HG02763 (cell line): ENCODE data around the gene TEX2.
"Not testable (repeated sequence)": the region's sequence is repeated elsewhere in the genome, so short reads cannot be mapped to it uniquely, and the experiment has no call there.

Source experiments
- ATAC-seq: cut with Tn5 transposase; IDR thresholded peaks from one replicate; pipeline ENCODE4 v1.9.1; 2021; ENCODE audit warnings: mild to moderate bottlenecking, moderate library complexity; ENCODE audit not compliant: unreplicated experiment

Gene TEX2

GRCh38 chr17:64240741-64241347 is 22.2 kb downstream of the TEX2 start:
- no peak for ATAC-seq

DNA sequence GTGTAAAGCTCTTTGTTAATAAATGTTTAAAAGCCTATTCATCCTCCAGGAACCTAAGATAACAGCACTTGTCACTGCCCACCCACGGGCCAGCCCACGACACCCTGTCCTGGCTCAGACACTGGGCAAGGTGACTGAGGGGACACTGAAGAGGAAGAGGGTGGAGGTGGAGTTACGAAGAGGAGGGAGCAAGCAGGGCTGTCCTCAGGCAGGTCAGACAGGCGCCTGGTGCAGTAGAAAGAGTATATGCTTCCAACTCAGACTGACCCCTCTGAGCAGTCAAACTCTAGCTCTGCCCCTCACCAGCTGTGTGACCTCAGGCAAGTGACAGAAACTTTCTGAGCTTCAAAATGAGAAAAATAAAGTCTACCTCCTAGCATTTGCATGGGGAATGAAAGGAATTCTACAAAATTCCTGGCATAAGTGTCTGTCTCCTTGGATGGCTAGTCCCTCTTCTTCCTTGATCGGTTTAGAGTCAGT is 22.8 kb downstream of the TEX2 start:
- ATAC-seq, result no peak

GRCh38 chr17:64238449-64238848 is 24.6 kb downstream of the TEX2 start:
- ATAC-seq, result not testable (repeated sequence)

DNA sequence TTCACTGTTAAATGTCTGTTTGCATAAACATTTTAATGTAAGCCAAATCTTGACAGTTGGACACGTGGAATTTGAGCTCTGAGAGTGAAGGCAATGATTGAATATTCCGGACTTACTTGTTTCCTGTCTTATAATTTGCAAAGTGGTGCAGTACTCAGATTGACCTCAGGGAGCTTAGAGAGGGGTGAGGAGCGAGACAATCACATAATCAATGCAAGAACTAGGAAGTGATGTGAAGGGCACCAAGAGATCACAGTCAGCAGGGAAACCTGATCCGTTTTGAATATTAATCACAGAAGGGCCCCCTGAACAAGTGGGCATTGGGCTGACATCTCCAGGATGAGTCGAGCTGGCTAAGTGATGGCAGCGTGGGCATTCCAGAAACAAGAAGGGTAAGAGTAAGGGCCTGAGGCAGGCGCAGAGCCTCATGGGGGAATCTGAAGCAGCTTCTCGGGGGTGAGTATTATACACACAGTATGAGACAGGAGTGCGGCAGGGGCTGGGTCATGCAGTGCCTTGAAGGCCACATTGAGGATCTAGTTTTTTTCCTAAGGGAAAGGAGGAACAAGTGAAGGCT is 26.1 kb downstream of the TEX2 start:
- no peak for ATAC-seq

DNA sequence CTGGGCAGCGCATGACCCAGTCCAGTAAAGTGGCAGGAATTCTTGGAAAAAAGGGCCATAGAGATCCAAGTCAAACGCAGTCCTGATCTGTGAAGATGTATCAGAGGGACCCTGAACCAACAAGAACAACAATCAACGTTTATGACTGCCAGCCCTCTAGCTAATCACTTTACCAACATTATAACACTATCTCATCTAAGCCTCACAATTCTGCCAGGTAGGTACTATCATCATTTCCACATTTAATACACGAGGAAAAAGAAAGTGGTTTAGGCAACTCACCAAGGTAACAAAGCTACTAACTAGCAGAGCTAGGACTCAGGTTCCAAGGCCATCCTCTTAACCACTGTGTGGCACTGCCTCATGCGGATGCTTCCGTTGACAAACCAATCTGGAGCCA is 28.1 kb downstream of the TEX2 start:
- ATAC-seq, result no peak

DNA sequence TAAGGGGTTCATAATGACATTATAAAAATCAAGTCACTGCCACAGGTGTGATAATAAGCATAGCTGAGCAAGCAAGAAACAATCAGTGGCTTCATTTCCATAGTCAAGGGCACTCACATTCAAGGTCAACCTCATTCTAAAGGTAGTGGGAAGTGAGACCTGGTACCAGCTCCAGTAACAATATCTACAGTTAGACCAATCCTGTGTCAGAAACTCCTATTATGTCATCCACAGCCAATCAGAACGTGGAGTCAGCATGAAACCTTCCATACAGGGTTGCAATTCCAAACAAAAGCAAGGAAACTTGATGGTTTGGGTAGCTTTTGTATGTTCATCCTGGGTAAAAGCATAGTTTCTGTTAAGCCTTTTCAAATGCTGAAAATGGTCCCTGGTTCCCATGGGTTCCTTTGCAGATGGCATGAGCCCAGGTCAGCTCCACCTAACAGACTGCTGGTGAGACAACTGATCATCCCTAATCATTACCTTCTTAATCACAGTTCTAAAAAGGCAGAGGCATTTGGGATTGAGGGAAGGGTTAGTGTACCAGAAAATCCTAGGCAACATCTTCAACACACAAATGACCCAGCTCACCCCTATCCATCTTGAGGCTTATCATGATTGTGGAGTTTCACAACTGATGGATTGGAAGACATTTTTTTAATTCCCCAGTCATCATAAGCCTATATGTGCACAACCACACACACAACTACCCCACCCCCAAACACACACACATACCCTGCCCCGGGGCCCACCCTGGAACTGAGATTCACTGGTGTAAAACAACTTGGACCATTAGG is 30.4 kb downstream of the TEX2 start:
- ATAC-seq, result no peak

DNA sequence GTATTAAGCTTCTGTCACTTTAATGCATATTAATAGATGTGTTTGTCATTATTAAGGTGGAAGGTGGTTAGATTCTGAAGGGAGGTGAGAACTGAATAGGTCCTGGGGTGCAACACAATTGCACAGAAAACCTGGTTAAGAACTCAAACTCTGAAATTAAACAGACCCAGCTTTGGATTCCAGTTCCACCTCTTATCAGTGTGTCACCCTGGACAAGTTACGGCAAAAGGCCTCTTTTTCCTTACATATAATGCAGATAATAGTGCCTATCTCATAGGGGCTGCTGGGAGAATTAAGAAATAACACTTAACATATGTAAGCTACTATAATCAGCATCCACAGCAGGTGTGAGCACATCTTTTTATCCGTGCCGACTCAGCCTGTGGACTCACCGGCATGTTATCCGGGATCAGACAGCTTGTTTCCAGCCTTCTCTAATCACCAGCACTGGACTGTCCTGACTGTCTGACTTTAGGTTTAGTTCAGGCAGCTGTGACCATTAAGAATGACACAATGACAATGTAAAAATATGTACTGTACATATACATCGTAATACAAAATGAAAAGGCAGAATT is 31.4 kb downstream of the TEX2 start:
- ATAC-seq, result no peak

- ATAC-seq, result no peak
Measured at GRCh38 chr17:64230791-64231408, 32.2 kb downstream of the TEX2 start.

- no peak for ATAC-seq
Measured at GRCh38 chr17:64229815-64230728, 33.0 kb downstream of the TEX2 start.

- no peak for ATAC-seq
Measured at GRCh38 chr17:64226132-64226531, 36.9 kb downstream of the TEX2 start.

GRCh38 chr17:64225410-64225809 is 37.6 kb downstream of the TEX2 start:
- no peak for ATAC-seq

DNA sequence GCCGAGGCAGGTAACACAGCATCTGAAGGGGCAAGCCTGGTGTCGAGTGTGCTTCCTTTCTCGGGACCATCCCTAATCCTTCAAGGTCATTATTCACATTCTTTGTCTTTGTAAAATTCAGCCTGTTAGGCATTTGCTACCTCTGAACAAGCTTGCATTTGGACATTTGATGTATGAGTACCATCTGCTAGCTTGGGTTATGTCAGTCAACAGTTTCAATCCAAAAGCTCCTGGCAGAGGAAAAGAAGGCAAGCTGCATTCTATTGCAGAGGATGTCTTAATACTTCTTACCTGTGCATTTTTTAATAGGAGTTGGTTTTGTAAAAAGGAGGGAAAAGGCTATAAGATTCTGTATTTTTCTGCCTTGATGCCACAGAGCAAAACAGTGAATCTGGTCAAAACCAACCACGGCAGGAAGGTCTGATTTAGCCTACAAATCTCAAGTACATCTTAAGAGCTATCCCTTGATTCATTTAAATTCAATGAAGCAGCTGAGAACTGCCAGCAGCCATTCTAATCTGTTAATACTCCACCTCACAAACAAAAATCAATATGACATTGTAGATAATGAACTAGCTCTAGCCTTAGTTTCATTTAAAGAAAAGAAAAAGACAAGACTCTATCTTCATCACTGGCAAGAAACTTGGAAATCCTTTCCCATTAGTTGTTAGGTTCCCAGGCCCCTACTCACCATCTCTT is 39.0 kb downstream of the TEX2 start:
- ATAC-seq, result no peak

- ATAC-seq, result no peak
Measured at GRCh38 chr17:64223283-64223682, 39.8 kb downstream of the TEX2 start.

- no peak for ATAC-seq
Measured at GRCh38 chr17:64221679-64222078, 41.4 kb downstream of the TEX2 start.

- not testable (repeated sequence) for ATAC-seq
Measured at GRCh38 chr17:64220604-64221003, 42.5 kb downstream of the TEX2 start.

DNA sequence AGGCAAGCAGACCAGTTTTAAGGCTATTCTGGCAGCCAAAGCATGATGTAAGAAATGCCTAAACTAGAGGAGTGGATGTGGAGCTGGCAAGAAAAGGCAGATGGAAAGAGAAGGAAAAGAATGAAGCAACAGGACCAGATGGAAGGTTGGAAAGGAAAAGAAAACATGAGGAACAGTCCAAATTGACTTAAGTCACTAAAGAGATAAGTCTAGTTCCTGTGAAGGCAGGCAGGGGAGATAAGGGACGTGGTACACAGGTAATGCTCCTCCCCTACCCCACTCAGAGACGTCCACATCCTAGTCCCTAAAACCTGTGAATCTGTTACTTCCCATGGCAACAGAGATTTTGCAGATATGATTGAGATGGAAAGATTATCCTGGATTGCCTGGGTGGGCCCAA is 43.5 kb downstream of the TEX2 start:
- no peak for ATAC-seq

DNA sequence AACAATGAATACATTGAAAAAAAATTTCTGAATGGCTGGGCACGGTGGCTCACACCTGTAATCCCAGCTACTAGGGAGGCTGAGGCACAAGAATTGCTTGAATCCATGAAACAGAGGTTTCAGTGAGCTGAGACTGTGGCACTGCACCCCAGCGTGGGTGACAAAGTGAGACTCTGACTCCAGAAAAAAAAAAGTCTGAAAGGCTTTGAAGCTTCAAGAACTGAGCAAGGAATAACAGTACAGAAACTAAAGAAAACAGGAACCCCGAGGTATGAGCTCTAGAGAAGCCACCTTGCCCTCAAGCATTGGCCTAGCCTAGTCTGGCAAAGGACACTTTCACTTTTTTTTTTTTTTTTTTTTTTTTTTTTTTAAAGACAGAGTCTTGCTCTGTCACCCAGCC is 45.0 kb downstream of the TEX2 start:
- no peak for ATAC-seq

GRCh38 chr17:64217249-64217691 is 45.8 kb downstream of the TEX2 start:
- no peak for ATAC-seq
